Embryonic facial prominence (tissue), 1 donor: ENCODE data around the gene S100A8.
"Not testable (repeated sequence)": the region's sequence is repeated elsewhere in the genome, so short reads cannot be mapped to it uniquely, and the experiment has no call there.

Source experiments
- DNase-seq: peaks from one replicate; pipeline ENCODE4 v3.0.0-alpha.2; 2016; ENCODE audit errors: extremely low spot score

The S100A8 gene

DNA sequence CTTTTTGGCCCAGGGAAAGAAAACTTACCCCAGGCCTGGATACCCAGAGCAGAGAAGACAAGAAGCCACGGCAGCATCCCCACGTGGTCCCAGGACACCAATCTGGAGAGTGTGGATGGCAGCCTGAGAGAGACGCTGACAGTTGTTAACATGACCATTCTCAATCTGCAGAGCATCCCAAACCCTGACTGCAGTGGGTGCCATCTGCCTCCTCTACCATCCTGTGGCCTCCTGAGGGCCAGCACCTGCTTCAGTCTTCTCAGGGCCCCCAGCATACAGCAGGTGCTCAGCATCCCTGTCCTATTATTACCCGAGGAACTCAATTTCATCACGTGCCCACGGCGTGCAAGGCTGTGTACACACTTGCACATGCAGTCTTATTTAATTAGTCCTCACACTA is 43.0 kb downstream of the S100A8 start:
- DNase-seq: no peak

DNA sequence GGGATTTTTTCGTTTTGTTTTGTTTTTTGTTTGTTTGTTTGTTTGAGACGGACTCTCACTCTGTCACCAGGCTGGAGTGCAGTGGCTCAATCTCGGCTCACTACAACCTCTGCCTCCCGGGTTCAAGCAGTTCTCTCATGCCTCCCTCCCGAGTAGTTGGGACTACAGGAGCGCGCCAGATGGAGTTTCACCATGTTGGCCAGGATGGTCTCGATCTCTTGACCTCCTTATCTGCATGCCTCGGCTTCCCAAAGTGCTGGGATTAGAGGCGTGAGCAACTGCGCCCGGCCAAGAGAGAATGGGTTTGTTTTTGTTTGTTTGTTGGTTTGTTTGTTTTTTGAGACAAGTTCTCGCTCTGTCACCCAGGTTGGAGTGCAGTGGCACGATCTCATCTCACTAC is 43.8 kb downstream of the S100A8 start:
- not testable (repeated sequence) for DNase-seq

DNA sequence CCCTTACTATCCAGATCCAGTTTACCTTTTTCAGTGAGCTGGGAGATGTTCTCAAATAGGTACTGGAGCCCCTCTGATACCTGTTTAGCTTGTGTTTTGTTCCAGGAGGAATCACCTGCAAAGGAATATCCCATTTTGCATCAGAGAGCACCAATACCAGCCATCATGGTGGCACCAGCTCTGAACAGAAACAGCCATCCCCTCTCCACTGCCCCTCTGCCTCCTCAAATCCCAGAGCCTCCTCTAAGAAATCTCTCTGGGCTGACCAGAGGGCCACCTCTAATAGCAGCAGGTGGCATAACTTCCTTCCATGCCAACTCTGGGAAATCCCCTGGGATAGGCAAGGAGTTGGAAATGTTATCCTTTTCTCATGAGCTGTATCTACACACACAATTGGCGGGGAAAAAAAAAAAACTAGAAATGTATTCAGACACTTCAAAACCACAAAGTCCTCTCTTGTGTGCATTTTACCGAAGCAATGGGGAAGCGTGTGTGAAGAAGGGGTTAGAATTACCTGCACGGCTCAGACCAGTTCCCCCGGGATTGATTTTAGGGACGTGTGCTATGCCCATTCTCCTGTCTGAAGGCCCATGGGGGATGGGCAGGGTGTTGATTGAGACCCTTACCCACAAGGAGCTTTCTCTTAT is 44.7 kb downstream of the S100A8 start:
- DNase-seq: no peak

DNA sequence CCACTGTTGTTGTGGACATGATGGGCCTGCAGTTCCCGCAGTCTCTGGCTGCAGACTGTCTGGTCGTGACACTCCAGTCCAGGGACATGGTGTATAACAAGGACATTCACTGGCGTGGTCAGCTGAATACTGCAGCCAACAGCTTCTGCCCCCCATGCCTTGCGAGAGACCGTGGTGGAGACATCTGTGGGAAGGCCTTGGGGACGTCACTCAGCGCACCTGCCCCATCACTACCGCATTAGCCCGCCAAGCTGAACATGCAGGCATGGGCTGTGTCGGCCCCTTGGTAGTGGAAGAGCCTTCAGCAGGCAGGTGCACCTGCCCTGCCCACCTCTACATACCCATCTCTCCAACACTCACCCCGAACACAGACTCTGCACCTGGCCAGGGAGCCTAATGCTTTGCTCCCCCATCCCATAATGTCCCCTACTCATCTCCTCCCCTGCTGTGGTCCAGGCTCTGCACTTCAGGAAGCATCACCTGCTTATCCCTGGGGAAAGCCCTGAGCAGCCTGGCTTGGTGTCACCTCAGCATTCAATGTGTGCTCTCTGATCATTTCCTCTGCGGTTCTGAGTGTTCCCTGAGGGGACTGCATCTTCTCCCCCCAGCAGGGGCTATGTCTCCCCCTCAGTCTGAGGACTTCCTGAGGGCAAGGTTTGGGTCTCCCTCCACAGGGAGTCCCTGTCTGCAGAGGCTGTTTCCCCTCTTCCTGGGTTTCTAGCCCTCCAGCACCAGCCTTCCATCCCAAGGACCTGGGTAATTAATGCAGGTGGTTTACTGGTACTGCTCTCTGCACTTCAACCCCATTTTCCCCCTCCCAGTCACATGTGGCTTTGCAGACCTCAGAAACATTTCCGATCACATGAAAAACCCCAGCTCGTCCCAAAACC is 45.4 kb downstream of the S100A8 start:
- DNase-seq: no peak

DNA sequence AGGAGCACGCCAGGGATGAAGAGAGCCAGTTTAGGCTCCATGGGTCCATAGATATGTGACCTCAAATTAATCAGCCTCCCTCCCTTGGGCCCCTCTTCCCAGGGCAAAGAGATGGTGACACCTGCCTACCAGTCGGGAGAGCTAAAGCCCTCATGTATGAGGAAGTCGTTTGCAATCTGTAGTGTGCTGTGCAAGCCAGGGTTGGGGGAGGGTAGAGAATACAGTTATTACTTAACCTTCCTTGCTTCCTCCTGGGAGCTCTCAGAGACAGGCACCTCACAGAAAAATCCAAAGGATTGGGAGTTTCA is 46.2 kb downstream of the S100A8 start:
- no peak for DNase-seq

DNA sequence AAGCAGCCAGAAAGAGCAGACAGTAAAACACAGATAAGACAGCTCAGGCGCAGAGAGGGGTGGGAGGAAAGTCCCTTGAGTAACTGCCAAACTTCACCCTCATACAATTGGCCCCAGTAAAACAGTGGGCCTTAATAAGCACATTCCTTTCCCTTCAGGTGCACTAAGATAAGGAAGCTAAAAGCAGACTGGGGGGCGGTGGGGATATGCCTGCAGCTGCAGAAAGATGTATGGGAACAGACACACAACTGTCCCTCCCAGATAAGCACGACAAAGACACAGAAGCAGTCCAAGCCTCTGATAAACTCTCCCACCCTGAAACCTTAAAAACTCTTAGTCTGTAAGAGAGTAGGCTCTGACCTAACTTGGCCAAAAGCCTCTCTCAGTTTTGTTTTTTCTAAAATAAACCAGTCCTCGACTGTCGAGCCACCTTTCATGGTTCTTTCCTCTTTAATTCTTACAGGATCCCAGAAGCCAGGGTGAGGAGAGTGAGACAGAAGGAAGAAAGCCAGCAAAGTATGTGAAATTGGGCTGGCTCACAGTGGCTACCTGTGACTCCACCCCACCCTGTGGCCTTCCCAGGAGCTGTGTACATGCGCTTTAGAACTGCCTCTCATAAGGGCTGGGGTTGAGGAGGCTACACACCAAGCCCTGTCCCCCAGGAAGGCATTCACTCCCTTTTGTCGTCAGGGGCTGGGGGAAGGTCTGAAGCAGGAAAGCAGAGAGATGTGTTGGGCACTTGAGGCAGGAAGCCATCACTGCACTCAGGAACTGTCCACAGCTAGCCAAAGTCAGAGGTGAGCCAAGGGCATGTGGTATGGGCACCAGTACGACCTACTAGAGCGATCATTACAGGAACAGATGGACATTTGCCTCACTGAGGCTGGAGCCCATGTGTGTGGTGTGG is 46.8 kb downstream of the S100A8 start:
- no peak for DNase-seq

DNA sequence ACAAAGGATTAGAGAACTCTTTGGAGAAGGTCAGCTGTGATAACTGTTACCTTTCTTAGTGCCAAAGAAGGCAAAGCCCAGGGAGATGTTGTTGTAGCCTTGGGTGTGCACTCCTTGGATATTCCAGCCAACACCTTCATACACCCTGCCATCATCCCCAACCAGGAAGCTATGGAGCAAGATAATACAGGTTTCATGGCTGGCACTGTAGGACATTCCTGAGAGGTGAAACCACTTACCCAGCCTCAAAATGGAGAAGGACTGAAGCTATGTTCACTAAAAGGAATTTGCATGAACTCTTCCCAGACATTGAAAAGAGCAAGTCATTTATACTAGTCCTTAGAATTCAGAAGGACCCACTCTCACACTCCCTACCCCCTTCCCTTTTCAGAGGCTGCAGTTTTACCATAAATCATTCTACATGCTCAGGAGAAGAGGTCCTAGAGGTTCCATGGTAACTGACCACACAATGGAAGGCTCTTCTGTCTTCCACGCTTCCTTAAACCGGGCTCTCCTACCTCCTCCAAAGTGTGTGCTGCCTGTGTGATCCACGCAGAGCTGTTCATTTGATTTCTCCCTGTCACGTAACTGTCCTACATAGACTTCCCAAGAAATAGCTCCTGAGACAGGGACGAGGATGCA is 47.7 kb downstream of the S100A8 start:
- no peak for DNase-seq

DNA sequence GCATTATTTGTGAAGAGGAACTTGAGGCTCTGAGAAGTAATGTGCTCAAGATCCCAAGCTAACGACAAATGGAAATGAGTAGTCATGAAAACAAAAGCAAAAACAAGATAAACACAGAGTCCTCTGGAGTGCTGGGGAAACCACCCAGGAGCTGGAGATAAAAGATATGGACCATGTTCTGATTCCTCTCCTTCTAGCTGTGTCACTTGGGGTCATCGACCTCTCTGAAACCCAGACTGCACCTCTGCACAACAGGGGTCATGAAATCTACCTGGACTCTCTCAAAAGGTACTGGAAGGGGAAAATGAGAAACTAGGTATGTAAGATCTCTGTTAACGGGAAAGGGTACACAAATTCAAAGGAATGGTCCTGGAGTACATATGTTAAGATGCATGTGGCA is 48.7 kb downstream of the S100A8 start:
- no peak for DNase-seq

DNA sequence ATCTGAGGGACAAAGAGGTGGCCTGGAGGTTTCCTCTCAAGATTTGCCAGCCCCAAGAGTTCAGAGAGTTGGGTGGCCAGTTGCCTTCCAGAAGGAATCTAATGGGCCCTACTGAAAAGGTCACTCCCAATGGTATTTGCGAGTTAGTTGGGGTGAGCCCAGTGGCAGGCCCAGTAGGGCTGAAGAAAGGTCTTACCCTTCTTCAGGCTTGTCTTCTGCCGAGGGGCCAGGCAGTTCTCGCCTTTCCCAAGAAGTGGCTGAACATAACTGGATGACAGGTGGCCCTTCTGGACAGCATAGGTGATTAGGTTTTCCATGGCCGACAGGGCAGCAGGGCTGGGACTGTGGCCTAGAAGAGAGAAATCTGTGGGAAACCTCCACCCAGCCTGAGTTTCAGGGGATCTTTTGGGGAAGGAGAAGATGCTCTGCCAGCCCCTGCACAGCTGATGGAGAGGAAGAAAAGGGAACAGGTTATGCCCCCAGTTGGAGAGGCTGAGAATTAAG is 49.4 kb downstream of the S100A8 start:
- DNase-seq: no peak

DNA sequence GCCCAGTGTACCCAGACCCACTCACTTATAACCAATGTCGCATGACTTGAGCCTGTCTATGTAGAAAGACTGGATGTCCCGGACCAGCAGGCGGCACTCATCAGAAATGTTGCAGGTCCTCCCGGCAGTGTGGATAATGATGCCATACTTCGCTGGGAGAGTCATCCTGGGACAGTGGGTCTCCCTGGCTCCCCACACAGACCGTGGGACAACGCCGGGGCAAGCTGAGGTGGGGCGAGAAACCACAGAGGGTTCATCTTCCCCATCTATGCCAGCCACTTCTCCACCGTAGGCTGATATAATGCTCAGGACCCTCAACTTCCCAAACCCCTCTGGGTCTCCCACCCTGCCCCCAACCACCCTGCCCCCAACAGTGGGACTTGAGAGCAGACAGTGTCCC is 50.5 kb downstream of the S100A8 start:
- DNase-seq: no peak
